Measurements from ENCODE around the gene PGAM1. TPM values are rescaled to one million over a fixed set of nuclear protein-coding genes. Genes with fewer than 3 reads are reported as not detected.
"Not testable (repeated sequence)": the region's sequence is repeated elsewhere in the genome, so short reads cannot be mapped to it uniquely, and the experiment has no call there.

PGAM1 gene
- total RNA-seq, 4 donors from 2014 or later: 151 to 289 (median 240) TPM

GRCh38 chr10:97463363-97464132 lies 37.6 kb downstream of the PGAM1 start:
- H3K4me3 ChIP-seq (ENCODE audit: low read depth, poor library complexity, severe bottlenecking): no peak overlapping the region
- intact Hi-C loops (cut with DNase I; ENCODE audit: low total_unique reads): loop anchor here (10.0 kb wide), 2 partner anchors 91 to 151 kb away; no protein-coding TSS in a partner anchor
- WGBS, 2 donors: 70 to 71% methylated on average over 4 of the region's 4 CpGs
- DNase-seq (ENCODE audit: low spot score in 2 of 2): peak in 1 of 2 donors; percentile 43
- TF ChIP-seq CTCF (IDR thresholded peaks at IDR 0.05) (peak in 1 of 3 donors; percentile 86), POLR2A (IDR thresholded peaks at IDR 0.05) (no peak)

- 33 to 53% methylated on average over 1 of the region's 1 CpG for WGBS, 2 donors
- intact Hi-C loops (cut with DNase I; ENCODE audit: low total_unique reads): loop anchor here (10.0 kb wide), 2 partner anchors 91 to 151 kb away; no protein-coding TSS in a partner anchor
These were observed 38.2 kb downstream of the PGAM1 start for GRCh38 chr10:97464226-97464625.

GRCh38 chr10:97465982-97466381 lies 40.0 kb downstream of the PGAM1 start:
- TF ChIP-seq CTCF (IDR thresholded peaks at IDR 0.05) (no peak), POLR2A (IDR thresholded peaks at IDR 0.05) (no peak)
- intact Hi-C loops (cut with DNase I; ENCODE audit: low total_unique reads): loop anchor here (10.0 kb wide), 2 partner anchors 89 to 149 kb away; no protein-coding TSS in a partner anchor
- H3K4me3 ChIP-seq (ENCODE audit: low read depth, poor library complexity, severe bottlenecking): no peak overlapping the region
- 91 to 92% methylated on average over 7 of the region's 7 CpGs for WGBS, 2 donors
- no peak for DNase-seq (ENCODE audit: low spot score in 2 of 2)

More at GRCh38 chr10:97464226-97464625, 38.2 kb downstream of the PGAM1 start:
- TF ChIP-seq CTCF (IDR thresholded peaks at IDR 0.05) (no peak), POLR2A (IDR thresholded peaks at IDR 0.05) (no peak)
- no peak for DNase-seq (ENCODE audit: low spot score in 2 of 2)
- no peak overlapping the region for H3K4me3 ChIP-seq (ENCODE audit: low read depth, poor library complexity, severe bottlenecking)

- TF ChIP-seq CTCF (IDR thresholded peaks at IDR 0.05) (no peak), POLR2A (IDR thresholded peaks at IDR 0.05) (no peak)
- intact Hi-C loops (cut with DNase I; ENCODE audit: low total_unique reads): loop anchor here (10.0 kb wide), 2 partner anchors 88 to 148 kb away; no protein-coding TSS in a partner anchor
- DNase-seq (ENCODE audit: low spot score in 2 of 2): no peak
- 64 to 78% methylated on average over 4 of the region's 4 CpGs for whole genome bisulfite sequencing, 2 donors
- no peak overlapping the region for H3K4me3 ChIP-seq (ENCODE audit: low read depth, poor library complexity, severe bottlenecking)
These were observed 40.8 kb downstream of the PGAM1 start for GRCh38 chr10:97466755-97467154.

- TF ChIP-seq POLR2A (IDR thresholded peaks at IDR 0.05): no peak
- no peak for TF ChIP-seq CTCF (IDR thresholded peaks at IDR 0.05)
- DNase-seq (ENCODE audit: low spot score in 2 of 2): no peak
- H3K4me3 ChIP-seq (ENCODE audit: low read depth, poor library complexity, severe bottlenecking): no peak overlapping the region
- WGBS, 2 donors: 48 to 51% methylated on average over 3 of the region's 3 CpGs
- intact Hi-C loops (cut with DNase I; ENCODE audit: low total_unique reads): loop anchor here (10.0 kb wide), 2 partner anchors 87 to 147 kb away; no protein-coding TSS in a partner anchor
These were observed 42.2 kb downstream of the PGAM1 start for GRCh38 chr10:97468162-97468561.

GRCh38 chr10:97468781-97469180 lies 42.8 kb downstream of the PGAM1 start:
- intact Hi-C loops (cut with DNase I; ENCODE audit: low total_unique reads): loop anchor here (10.0 kb wide), 2 partner anchors 86 to 146 kb away; no protein-coding TSS in a partner anchor
- WGBS, 2 donors: 86% methylated on average over 10 to 12 of the region's 12 CpGs
- H3K4me3 ChIP-seq (ENCODE audit: low read depth, poor library complexity, severe bottlenecking): not testable (repeated sequence)
- DNase-seq (ENCODE audit: low spot score in 2 of 2): peak in 1 of 2 donors; percentile 65

Measured in lower leg skin (tissue), 4 donors.